ENCODE results near the gene SELENOM. TPM values are rescaled to one million over a fixed set of nuclear protein-coding genes. Genes with fewer than 3 reads are reported as not detected.

Gene SELENOM
- polyA plus RNA-seq, 1 experiment, result 89.0 TPM

- Histone ChIP-seq H3K4me3 (ENCODE audit: low read depth, low read length) (no peak overlapping the region), H3K27ac (ENCODE audit: low read depth, low read length) (no peak overlapping the region), H3K27me3 (ENCODE audit: control insufficient read depth, insufficient read depth, low read length) (peaks cover 24% of the 10 kb centered on the region), H3K9me3 (ENCODE audit: control insufficient read depth, insufficient read depth, low read length) (peaks cover 16% of the 10 kb centered on the region)
- ChIA-PET CTCF (interaction anchor here (0.9 to 1.5 kb wide), 4 partner anchors 35 to 59 kb away, joined by 3 to 5 read pairs (median 4); partner anchors contain the start of gene SELENOM), POLR2A (no interaction called here)
- DNase-seq (ENCODE audit: low read depth, low spot score), result no peak
- TF ChIP-seq CTCF (IDR thresholded peaks at IDR 0.05; ENCODE audit: low read depth, low read length), result no peak
Observed at GRCh38 chr22:31143537-31143936, 36.2 kb upstream of the SELENOM start.

- CTCF ChIA-PET, result interaction anchor here (1.1 kb wide), 1 partner anchor 36 kb away, joined by 4 read pairs; the partner anchor contains the start of gene SELENOM
- Histone ChIP-seq H3K4me3 (ENCODE audit: low read depth, low read length) (no peak overlapping the region), H3K9me3 (ENCODE audit: control insufficient read depth, insufficient read depth, low read length) (peaks cover 16% of the 10 kb centered on the region), H3K27ac (ENCODE audit: low read depth, low read length) (no peak overlapping the region), H3K27me3 (ENCODE audit: control insufficient read depth, insufficient read depth, low read length) (peaks cover 27% of the 10 kb centered on the region)
- no peak for DNase-seq (ENCODE audit: low read depth, low spot score)
- no peak for TF ChIP-seq CTCF (IDR thresholded peaks at IDR 0.05; ENCODE audit: low read depth, low read length)
- POLR2A ChIA-PET, result no interaction called here
Observed at GRCh38 chr22:31143038-31143437, 35.7 kb upstream of the SELENOM start.

- peaks cover 27% of the 10 kb centered on the region for H3K27me3 ChIP-seq (ENCODE audit: control insufficient read depth, insufficient read depth, low read length)
- CTCF ChIA-PET, result interaction anchor here (1.1 to 2.3 kb wide), 2 partner anchors 34 to 35 kb away, joined by 4 to 12 read pairs; partner anchors contain the start of gene SELENOM
- no peak for DNase-seq (ENCODE audit: low read depth, low spot score)
Observed at GRCh38 chr22:31142285-31142684, 34.9 kb upstream of the SELENOM start.

GRCh38 chr22:31141551-31141950 lies 34.2 kb upstream of the SELENOM start:
- H3K27me3 ChIP-seq (ENCODE audit: control insufficient read depth, insufficient read depth, low read length), result peaks cover 27% of the 10 kb centered on the region
- H3K27ac ChIP-seq (ENCODE audit: low read depth, low read length), result no peak overlapping the region
- ChIA-PET CTCF (interaction anchor here (1.0 to 2.3 kb wide), 3 partner anchors 11 to 34 kb away, joined by 4 to 12 read pairs (median 7); partner anchors contain the start of genes INPP5J and SELENOM), POLR2A (no interaction called here)
- DNase-seq (ENCODE audit: low read depth, low spot score), result no peak
- no peak overlapping the region for H3K4me3 ChIP-seq (ENCODE audit: low read depth, low read length)
- TF ChIP-seq CTCF (IDR thresholded peaks at IDR 0.05; ENCODE audit: low read depth, low read length), result no peak
- H3K9me3 ChIP-seq (ENCODE audit: control insufficient read depth, insufficient read depth, low read length), result peaks cover 8% of the 10 kb centered on the region

More at GRCh38 chr22:31142285-31142684, 34.9 kb upstream of the SELENOM start:
- POLR2A ChIA-PET, result no interaction called here
- Histone ChIP-seq H3K9me3 (ENCODE audit: control insufficient read depth, insufficient read depth, low read length) (peaks cover 10% of the 10 kb centered on the region), H3K4me3 (ENCODE audit: low read depth, low read length) (no peak overlapping the region), H3K27ac (ENCODE audit: low read depth, low read length) (no peak overlapping the region)
- no peak for TF ChIP-seq CTCF (IDR thresholded peaks at IDR 0.05; ENCODE audit: low read depth, low read length)

- no peak for TF ChIP-seq CTCF (IDR thresholded peaks at IDR 0.05; ENCODE audit: low read depth, low read length)
- CTCF ChIA-PET, result interaction anchor here (0.5 to 2.3 kb wide), 5 partner anchors 12 to 693 kb away, joined by 3 to 12 read pairs (median 4); partner anchors contain the start of genes INPP5J and SELENOM
- no peak for DNase-seq (ENCODE audit: low read depth, low spot score)
- Histone ChIP-seq H3K27ac (ENCODE audit: low read depth, low read length) (no peak overlapping the region), H3K9me3 (ENCODE audit: control insufficient read depth, insufficient read depth, low read length) (peaks cover 8% of the 10 kb centered on the region), H3K27me3 (ENCODE audit: control insufficient read depth, insufficient read depth, low read length) (peaks cover 27% of the 10 kb centered on the region), H3K4me3 (ENCODE audit: low read depth, low read length) (no peak overlapping the region)
- POLR2A ChIA-PET, result interaction anchor here (1.0 kb wide), 1 partner anchor 21 kb away, joined by 4 read pairs; no protein-coding TSS in a partner anchor
Observed at GRCh38 chr22:31140746-31141145, 33.4 kb upstream of the SELENOM start.
